CD14-positive monocyte (primary cell): ENCODE data around the gene UROC1. TPM values are rescaled to one million over a fixed set of nuclear protein-coding genes. Genes with fewer than 3 reads are reported as not detected.
"Not testable (repeated sequence)": the region's sequence is repeated elsewhere in the genome, so short reads cannot be mapped to it uniquely, and the experiment has no call there.

Experiments used
- DNase-seq, 3 donors: peaks; one replicate each; pipeline ENCODE4 v3.0.0-alpha.2; 2011 to 2022
- H2AFZ ChIP-seq: 2 replicates; pipeline ENCODE4 v1.6.0; 2012; ENCODE audit warnings: mild to moderate bottlenecking, low read depth, low read length, inconsistent platforms; ENCODE audit not compliant: insufficient read depth, poor library complexity, severe bottlenecking
- H3K27ac ChIP-seq, 2 donors: 1 replicate in 1 of 2; 2 replicates in 1 of 2; pipeline ENCODE4 v1.5.1; 2012 to 2013; ENCODE audit warnings: low read length in 2 of 2, control low read depth in 1 of 2, inconsistent platforms in 1 of 2, low read depth in 1 of 2, mild to moderate bottlenecking in 1 of 2
- H3K27me3 ChIP-seq, 2 donors: one replicate each; pipeline versions ENCODE4 v1.6.0 to v1.6.1; 2011 to 2013; ENCODE audit warnings: low read length in 2 of 2; ENCODE audit not compliant: control insufficient read depth in 2 of 2, insufficient read depth in 2 of 2
- H3K36me3 ChIP-seq, 2 donors: replicated peaks in 1 of 2; 1 replicate in 1 of 2; 2 replicates in 1 of 2; pipeline versions ENCODE4 v1.5.1 to v1.6.1; 2012 to 2013; ENCODE audit warnings: low read length in 2 of 2, control low read depth in 1 of 2, inconsistent platforms in 1 of 2, mild to moderate bottlenecking in 1 of 2; ENCODE audit not compliant: insufficient read depth in 2 of 2, control insufficient read depth in 1 of 2
- H3K4me1 ChIP-seq, 2 donors: 1 replicate in 1 of 2; 2 replicates in 1 of 2; pipeline versions ENCODE4 v1.5.1 to v1.6.1; 2012 to 2013; ENCODE audit warnings: low read length in 2 of 2, control low read depth in 1 of 2, inconsistent platforms in 1 of 2, mild to moderate bottlenecking in 1 of 2, moderate library complexity in 1 of 2; ENCODE audit not compliant: insufficient read depth in 2 of 2, control insufficient read depth in 1 of 2
- H3K4me2 ChIP-seq: replicated peaks from 2 replicates; pipeline ENCODE3; 2012; ENCODE audit warnings: low read length, moderate library complexity, mild to moderate bottlenecking; ENCODE audit not compliant: poor library complexity, severe bottlenecking; ENCODE audit errors: extremely low read depth
- H3K4me3 ChIP-seq, 3 experiments: fragments of 200-600 bp in 1 of 3; sonication (generic) in 1 of 3; replicated peaks in 1 of 3; 1 replicate in 2 of 3; 2 replicates in 1 of 3; pipeline ENCODE4 v1.5.1; 2011 to 2013; ENCODE audit warnings: low read length in 3 of 3, mild to moderate bottlenecking in 3 of 3, control low read depth in 2 of 3, low read depth in 2 of 3, inconsistent platforms in 1 of 3, moderate library complexity in 1 of 3
- H3K79me2 ChIP-seq: 2 replicates; pipeline ENCODE4 v1.6.0; 2012; ENCODE audit warnings: mild to moderate bottlenecking, control low read depth, inconsistent platforms, low read length, moderate library complexity; ENCODE audit not compliant: insufficient read depth
- H3K9ac ChIP-seq: 2 replicates; pipeline ENCODE4 v1.6.0; 2017; ENCODE audit warnings: low read length, mild to moderate bottlenecking; ENCODE audit not compliant: insufficient read depth, poor library complexity, severe bottlenecking
- H3K9me3 ChIP-seq, 2 donors: replicated peaks in 1 of 2; 1 replicate in 1 of 2; 2 replicates in 1 of 2; pipeline versions ENCODE4 v1.5.1 to v1.6.1; 2012 to 2013; ENCODE audit warnings: low read length in 2 of 2, control low read depth in 1 of 2; ENCODE audit not compliant: control insufficient read depth in 1 of 2, insufficient read depth in 1 of 2
- H4K20me1 ChIP-seq: 2 replicates; pipeline ENCODE4 v1.6.0; 2012; ENCODE audit warnings: mild to moderate bottlenecking, low read length, control low read depth, moderate library complexity; ENCODE audit not compliant: insufficient read depth
- H3K27ac Mint-ChIP-seq, 7 donors: one replicate each; pipeline ENCODE4 v1.8.0; 2020; ENCODE audit warnings: mild to moderate bottlenecking in 7 of 7, mixed read lengths in 7 of 7, moderate library complexity in 6 of 7, inconsistent platforms in 2 of 7
- H3K27me3 Mint-ChIP-seq, 3 donors: one replicate each; pipeline ENCODE4 v1.8.0; 2021 to 2022; ENCODE audit warnings: low read depth in 3 of 3, mild to moderate bottlenecking in 3 of 3, mixed read lengths in 3 of 3, moderate library complexity in 3 of 3, inconsistent platforms in 1 of 3
- H3K36me3 Mint-ChIP-seq, 2 donors: one replicate each; pipeline ENCODE4 v1.8.0; 2020; ENCODE audit warnings: mixed read lengths in 2 of 2, inconsistent platforms in 1 of 2, mild to moderate bottlenecking in 1 of 2
- H3K4me1 Mint-ChIP-seq: one replicate; pipeline ENCODE4 v1.8.0; 2020; ENCODE audit warnings: mild to moderate bottlenecking, mixed read lengths
- H3K4me3 Mint-ChIP-seq, 2 donors: one replicate each; pipeline ENCODE4 v1.8.0; 2020; ENCODE audit warnings: mild to moderate bottlenecking in 2 of 2, mixed read lengths in 2 of 2, moderate library complexity in 1 of 2
- H3K9me3 Mint-ChIP-seq, 7 donors: one replicate each; pipeline ENCODE4 v1.8.0; 2020 to 2022; ENCODE audit warnings: mixed read lengths in 7 of 7, mild to moderate bottlenecking in 6 of 7, moderate library complexity in 6 of 7, inconsistent platforms in 2 of 7
- CTCF ChIP-seq: fragments of 200-600 bp; IDR thresholded peaks from one replicate; pipeline ENCODE4 v1.8.0; 2022; ENCODE audit warnings: antibody characterized with exemption, mild to moderate bottlenecking
- WGBS: methylation state at CpG from one replicate; pipeline ENCODE4 v1.1.5; 2013; ENCODE audit warnings: missing lambda C conversion rate; ENCODE audit not compliant: insufficient coverage; 5-methylcytosine and 5-hydroxymethylcytosine counted together
- intact Hi-C, 2 donors: fragments of 100-400 bp; cut with micrococcal nuclease; formaldehyde crosslinking; loops; one replicate each; pipeline versions ENCODE4 v1.15.0 to v1.15.1; 2023
- polyA plus RNA-seq, 3 donors: library from polyadenylated mRNA; depleted of rRNA in 1 of 3; unstranded in 2 of 3; stranded (reverse) in 1 of 3; fragments of 300-500 nt in 2 of 3; fragments of >200 nt in 1 of 3; fragmentation: Illumina TruSeq in 2 of 3; gene quantifications; 1 replicate in 2 of 3; 2 replicates in 1 of 3; pipeline ENCODE4 v1.2.3, GENCODE V29; 2012 to 2021

Gene UROC1
- polyA plus RNA-seq, 3 donors, result not detected

GRCh38 chr3:126535636-126536035, 18.1 kb upstream of the UROC1 start:
- no peak for DNase-seq
- no peak overlapping the region for H3K27ac ChIP-seq
- TF ChIP-seq CTCF, result no peak
- H3K9me3 ChIP-seq, result no peaks in the 10 kb centered on the region
- Mint-ChIP-seq H3K4me1 (peaks cover 40% of the 10 kb centered on the region), H3K4me3 (no peak overlapping the region), H3K9me3 (peaks cover 0 to 5% (median 0%) of the 10 kb centered on the region in 7 donors), H3K36me3 (peaks cover 18 to 41% of the 10 kb centered on the region in 2 donors), H3K27me3 (peaks cover 0 to 3% (median 0%) of the 10 kb centered on the region in 3 donors), H3K27ac (no peak overlapping the region)
- H4K20me1 ChIP-seq, result no peaks in the 10 kb centered on the region
- peaks cover 39 to 49% of the 10 kb centered on the region in 2 donors for H3K4me1 ChIP-seq
- intact Hi-C loops, result no loop called here
- peaks cover 8 to 34% of the 10 kb centered on the region in 2 donors for H3K36me3 ChIP-seq
- H3K79me2 ChIP-seq, result peaks cover 24% of the 10 kb centered on the region
- no peak overlapping the region for H3K4me3 ChIP-seq
- no peaks in the 10 kb centered on the region for H3K27me3 ChIP-seq
- H3K9ac ChIP-seq, result no peak overlapping the region
- H3K4me2 ChIP-seq, result no peak overlapping the region
- H2AFZ ChIP-seq, result no peak overlapping the region

GRCh38 chr3:126534716-126535115, 17.1 kb upstream of the UROC1 start:
- H3K4me2 ChIP-seq, H3K9ac ChIP-seq, H3K4me3 ChIP-seq, H2AFZ ChIP-seq, H4K20me1 ChIP-seq, DNase-seq, H3K27ac ChIP-seq, H3K9me3 Mint-ChIP-seq, H3K27me3 ChIP-seq, H3K27me3 Mint-ChIP-seq, H3K9me3 ChIP-seq, H3K4me3 Mint-ChIP-seq: not testable (repeated sequence)
- intact Hi-C loops, result loop anchor here in 1 of 2 donors (5.0 kb wide), 1 partner anchor 448 kb away; the partner anchor contains the start of gene PLXNA1
- H3K27ac Mint-ChIP-seq, result peak overlapping the region in 1 of 7 donors; percentile 47
- 88% methylated on average over 5 of the region's 7 CpGs for WGBS
- Histone ChIP-seq H3K4me1 (peaks cover 39 to 49% of the 10 kb centered on the region in 2 donors), H3K36me3 (peaks cover 8 to 34% of the 10 kb centered on the region in 2 donors), H3K79me2 (peaks cover 24% of the 10 kb centered on the region)
- H3K4me1 Mint-ChIP-seq, result peaks cover 39% of the 10 kb centered on the region
- H3K36me3 Mint-ChIP-seq, result peaks cover 12 to 36% of the 10 kb centered on the region in 2 donors
